IMR-90 (cell line): ENCODE results near the gene CEL. TPM values are rescaled to one million over a fixed set of nuclear protein-coding genes. Genes with fewer than 3 reads are reported as not detected.

Source experiments
- ATAC-seq: fragments of 200-7000 bp; cut with Tn5 transposase; 2 replicates; pipeline ENCODE4 v1.9.1; 2020; ENCODE audit warnings: low read depth, mild to moderate bottlenecking, moderate library complexity
- BruUV-seq: library from RNA; stranded (reverse); fragments of 400-500 nt; replicated peaks from 2 replicates; lab custom pipeline; 2021; lab: Mats Ljungman, UMichigan
- CTCF ChIA-PET: fragments of 300-600 bp; formaldehyde crosslinking; extraction: SDS; loops from one replicate; lab custom pipeline; 2021; ENCODE audit warnings: antibody characterized with exemption; lab: Yijun Ruan, JAX
- POLR2A ChIA-PET: fragments of 300-600 bp; sonication (Branson Sonifier 250); formaldehyde crosslinking; loops from one replicate; lab custom pipeline; 2022; ENCODE audit warnings: antibody characterized with exemption; ENCODE audit not compliant: unreplicated experiment; lab: Charles Lee
- DNase-seq: peaks from one replicate; pipeline ENCODE4 v3.0.0; 2013
- H2AFZ ChIP-seq: replicated peaks from 2 replicates; pipeline ENCODE3; 2013; ENCODE audit warnings: low read length, mild to moderate bottlenecking; ENCODE audit not compliant: poor library complexity
- H2AK5ac ChIP-seq: 2 replicates; pipeline ENCODE4 v1.6.1; 2013; ENCODE audit warnings: low read depth, low read length, inconsistent platforms
- H2AK9ac ChIP-seq: replicated peaks from 2 replicates; pipeline ENCODE3; 2013; ENCODE audit warnings: mild to moderate bottlenecking, low read depth, low read length, moderate library complexity; ENCODE audit not compliant: poor library complexity
- H2BK120ac ChIP-seq: 2 replicates; pipeline ENCODE4 v1.6.1; 2013; ENCODE audit warnings: low read depth, low read length, inconsistent platforms
- H2BK15ac ChIP-seq: 3 replicates; pipeline ENCODE4 v1.6.1; 2013; ENCODE audit warnings: low read depth, low read length, inconsistent platforms
- H2BK20ac ChIP-seq: 2 replicates; pipeline ENCODE4 v1.6.1; 2013; ENCODE audit warnings: low read depth, mild to moderate bottlenecking, inconsistent platforms, low read length, moderate library complexity
- H2BK5ac ChIP-seq: 2 replicates; pipeline ENCODE4 v1.6.1; 2013; ENCODE audit warnings: mild to moderate bottlenecking, low read depth, low read length, inconsistent platforms; ENCODE audit not compliant: poor library complexity, severe bottlenecking
- H3K14ac ChIP-seq: replicated peaks from 2 replicates; pipeline ENCODE4 v1.6.1; 2013; ENCODE audit warnings: low read depth, low read length, inconsistent platforms
- H3K18ac ChIP-seq: 2 replicates; pipeline ENCODE4 v1.6.1; 2013; ENCODE audit warnings: low read depth, low read length, control low read depth
- H3K23ac ChIP-seq: 2 replicates; pipeline ENCODE4 v1.6.1; 2013; ENCODE audit warnings: low read depth, low read length, inconsistent platforms
- H3K27ac ChIP-seq: 2 replicates; pipeline ENCODE4 v1.5.1; 2013; ENCODE audit warnings: mild to moderate bottlenecking, control low read depth, low read length; ENCODE audit not compliant: insufficient read depth
- H3K27me3 ChIP-seq: 2 replicates; pipeline ENCODE4 v1.6.1; 2013; ENCODE audit warnings: low read length; ENCODE audit not compliant: control insufficient read depth, insufficient read depth
- H3K36me3 ChIP-seq: 2 replicates; pipeline ENCODE4 v1.6.1; 2013; ENCODE audit warnings: low read length, mixed read lengths; ENCODE audit not compliant: control insufficient read depth, insufficient read depth
- H3K4ac ChIP-seq: 2 replicates; pipeline ENCODE4 v1.6.1; 2013; ENCODE audit warnings: low read depth, low read length, inconsistent platforms
- H3K4me1 ChIP-seq: 2 replicates; pipeline ENCODE4 v1.6.1; 2013; ENCODE audit warnings: low read length, mixed read lengths; ENCODE audit not compliant: control insufficient read depth, insufficient read depth
- H3K4me2 ChIP-seq: 2 replicates; pipeline ENCODE4 v1.6.1; 2013; ENCODE audit warnings: low read depth, mild to moderate bottlenecking, control low read depth, low read length, moderate library complexity
- H3K4me3 ChIP-seq: 2 replicates; pipeline ENCODE4 v1.5.1; 2013; ENCODE audit warnings: low read depth, mild to moderate bottlenecking, control low read depth, low read length, moderate library complexity; ENCODE audit not compliant: insufficient read depth
- H3K56ac ChIP-seq: 2 replicates; pipeline ENCODE4 v1.6.1; 2013; ENCODE audit warnings: low read length, inconsistent platforms; ENCODE audit not compliant: insufficient read depth; ENCODE audit errors: extremely low read depth
- H3K79me1 ChIP-seq, 2 experiments: 2 replicates each; pipeline ENCODE4 v1.6.1; 2013; ENCODE audit warnings: low read length in 2 of 2, inconsistent platforms in 1 of 2, low read depth in 1 of 2
- H3K9ac ChIP-seq: 2 replicates; pipeline ENCODE4 v1.6.1; 2013; ENCODE audit warnings: low read depth, low read length, control low read depth
- H3K9me1 ChIP-seq: 2 replicates; pipeline ENCODE4 v1.6.1; 2013; ENCODE audit warnings: low read length, inconsistent platforms; ENCODE audit not compliant: insufficient read depth
- H3K9me3 ChIP-seq: 2 replicates; pipeline ENCODE4 v1.6.1; 2013; ENCODE audit warnings: low read length; ENCODE audit not compliant: control insufficient read depth, insufficient read depth
- H4K20me1 ChIP-seq: 2 replicates; pipeline ENCODE4 v1.6.1; 2013; ENCODE audit warnings: low read length, inconsistent platforms; ENCODE audit not compliant: insufficient read depth
- H4K5ac ChIP-seq: 2 replicates; pipeline ENCODE4 v1.6.1; 2013; ENCODE audit warnings: mild to moderate bottlenecking, low read depth, low read length, control low read depth
- H4K8ac ChIP-seq, 2 experiments: 2 replicates each; pipeline ENCODE4 v1.6.1; 2013; ENCODE audit warnings: low read depth in 2 of 2, low read length in 2 of 2, control low read depth in 1 of 2, inconsistent platforms in 1 of 2
- H4K91ac ChIP-seq: 2 replicates; pipeline ENCODE4 v1.6.1; 2013; ENCODE audit warnings: low read depth, low read length, inconsistent platforms; ENCODE audit not compliant: insufficient read depth
- BHLHE40 ChIP-seq: fragments of 150-350 bp; IDR thresholded peaks from 2 replicates; pipeline ENCODE4 v1.6.1; 2016; ENCODE audit warnings: mild to moderate bottlenecking, low read depth, low read length
- CEBPB ChIP-seq: IDR thresholded peaks from 2 replicates; pipeline ENCODE4 v1.6.1; 2012; ENCODE audit warnings: low read depth, low read length, improper control_type of control experiment
- CHD1 ChIP-seq: IDR thresholded peaks from 2 replicates; pipeline ENCODE4 v1.6.1; 2012; ENCODE audit warnings: low read depth, low read length, improper control_type of control experiment
- CTCF ChIP-seq: conservative IDR thresholded peaks from 2 replicates; pipeline ENCODE4 v1.5.1; 2012; ENCODE audit warnings: mild to moderate bottlenecking, low read depth, low read length, improper control_type of control experiment
- ELK1 ChIP-seq: fragments of 150-350 bp; IDR thresholded peaks from 2 replicates; pipeline ENCODE4 v1.6.1; 2016; ENCODE audit warnings: low read depth, mild to moderate bottlenecking, low read length, moderate library complexity, borderline replicate concordance
- FOS ChIP-seq: fragments of 150-350 bp; IDR thresholded peaks from 2 replicates; pipeline ENCODE4 v1.6.1; 2016; ENCODE audit warnings: low read depth, low read length
- MAFK ChIP-seq: IDR thresholded peaks from 2 replicates; pipeline ENCODE4 v1.6.1; 2012; ENCODE audit warnings: low read depth, low read length, improper control_type of control experiment
- MAZ ChIP-seq: IDR thresholded peaks from 2 replicates; pipeline ENCODE4 v1.6.1; 2012; ENCODE audit warnings: low read depth, mild to moderate bottlenecking, low read length, improper control_type of control experiment, moderate library complexity, borderline replicate concordance
- MXI1 ChIP-seq: IDR thresholded peaks from 2 replicates; pipeline ENCODE4 v1.6.1; 2012; ENCODE audit warnings: low read depth, mild to moderate bottlenecking, low read length, moderate library complexity, borderline replicate concordance
- NFE2L2 ChIP-seq: fragments of 150-350 bp; IDR thresholded peaks from 2 replicates; pipeline ENCODE4 v1.6.1; 2016; ENCODE audit warnings: low read depth, mild to moderate bottlenecking, low read length
- RAD21 ChIP-seq: IDR thresholded peaks from 2 replicates; pipeline ENCODE4 v1.6.1; 2012; ENCODE audit warnings: low read length, improper control_type of control experiment
- RFX5 ChIP-seq: IDR thresholded peaks from 2 replicates; pipeline ENCODE4 v1.8.0; 2012; ENCODE audit warnings: low read depth, mild to moderate bottlenecking, low read length, moderate library complexity
- SMC3 ChIP-seq: fragments of 150-350 bp; IDR thresholded peaks from 2 replicates; pipeline ENCODE4 v1.6.1; 2016; ENCODE audit warnings: low read depth, mild to moderate bottlenecking, antibody characterized with exemption, low read length, moderate library complexity
- USF2 ChIP-seq: fragments of 150-350 bp; IDR thresholded peaks from 2 replicates; pipeline ENCODE4 v1.6.1; 2017; ENCODE audit warnings: mild to moderate bottlenecking, antibody characterized with exemption, low read length, low read depth
- WGBS, 2 experiments: methylation state at CpG; one replicate each; pipeline versions ENCODE4 v1.1.5 to v1.1.7; 2013; ENCODE audit warnings: missing lambda C conversion rate in 2 of 2; ENCODE audit not compliant: insufficient read length in 1 of 2; ENCODE audit errors: extremely low coverage in 2 of 2; 5-methylcytosine and 5-hydroxymethylcytosine counted together
- dilution Hi-C: fragments of 300-500 bp; cut with HindIII; formaldehyde crosslinking; loops from one replicate; pipeline ENCODE4 v1.14.3; 2018; ENCODE audit warnings: low sequenced_read_pairs; ENCODE audit not compliant: unreplicated experiment
- in situ Hi-C: fragments of 300-500 bp; cut with MboI; formaldehyde crosslinking; loops from 3 replicates; pipeline ENCODE4 v1.14.3; 2019; ENCODE audit warnings: low sequenced_read_pairs, inconsistent platforms, mixed read lengths
- intact Hi-C: fragments of 100-400 bp; cut with micrococcal nuclease; formaldehyde crosslinking; loops from 2 replicates; pipeline ENCODE4 v1.10.0; 2022
- polyA plus RNA-seq, 3 experiments: library from polyadenylated mRNA; depleted of rRNA; stranded (reverse); fragments of >200 nt; gene quantifications; 2 replicates each; pipeline ENCODE4 v1.2.3, GENCODE V29; 2012; ENCODE audit warnings: low replicate concordance in 1 of 3
- total RNA-seq: library from RNA; depleted of rRNA; stranded (reverse); fragments of >200 nt; gene quantifications from 2 replicates; pipeline ENCODE4 v1.2.3, GENCODE V29; 2012

The CEL gene
- total and polyA plus RNA-seq, 2 of the 4 experiments (the other 2 are of a cell fraction) = under 0.01 to 0.75 TPM

- Histone ChIP-seq H4K91ac (no peak overlapping the region), H3K18ac (no peak overlapping the region), H3K14ac (no peak overlapping the region), H3K4me1 (peaks cover 37% of the 10 kb centered on the region), H3K9me3 (no peaks in the 10 kb centered on the region), H3K56ac (no peak overlapping the region), H4K5ac (no peak overlapping the region), H3K4me2 (no peak overlapping the region), H2BK15ac (no peak overlapping the region), H4K20me1 (peaks cover 76% of the 10 kb centered on the region), H2BK120ac (no peak overlapping the region), H3K4ac (no peak overlapping the region), H2AK5ac (no peak overlapping the region), H2BK20ac (no peak overlapping the region), H3K9me1 (peaks cover 27% of the 10 kb centered on the region), H3K27me3 (no peaks in the 10 kb centered on the region), H3K23ac (no peak overlapping the region), H2AK9ac (peak overlapping the region; percentile 24), H3K79me1 (peaks cover 33 to 89% of the 10 kb centered on the region in 2 experiments), H3K36me3 (0 out of 2 replicates have a peak, but pooled peaks cover 1% of the 10 kb centered on the region), H4K8ac (no peak overlapping the region), H3K9ac (no peak overlapping the region), H3K4me3 (no peak overlapping the region), H3K27ac (no peak overlapping the region), H2AFZ (no peak overlapping the region), H2BK5ac (no peak overlapping the region)
- intact Hi-C loops = no loop called here
- BruUV-seq = no TSS peak
- CTCF ChIA-PET = interaction anchor here (0.7 kb wide), 1 partner anchor 28 kb away, joined by 3 read pairs; no protein-coding TSS in a partner anchor
- 96% methylated on average over 12 of the region's 20 CpGs; no CpG with 5 or more reads in 1 of the 2 experiments for WGBS, 2 experiments
- DNase-seq (no peak), ATAC-seq (no peak)
- POLR2A ChIA-PET = no interaction called here
- in situ Hi-C loops = no loop called here
- dilution Hi-C loops = no loop called here
- TF ChIP-seq RAD21 (no peak), CEBPB (no peak), CTCF (no peak), NFE2L2 (no peak), BHLHE40 (no peak), ELK1 (no peak), FOS (no peak), MXI1 (no peak), MAFK (no peak), USF2 (no peak), RFX5 (no peak), SMC3 (no peak), CHD1 (no peak), MAZ (no peak)
Observed at GRCh38 chr9:133116346-133117231, 54.8 kb downstream of the CEL start.
